IMR-90 (cell line): ENCODE measurements around the gene NDUFB2. TPM values are rescaled to one million over a fixed set of nuclear protein-coding genes. Genes with fewer than 3 reads are reported as not detected.

Experiments used
- ATAC-seq: fragments of 200-7000 bp; cut with Tn5 transposase; 2 replicates; pipeline ENCODE4 v1.9.1; 2020; ENCODE audit warnings: low read depth, mild to moderate bottlenecking, moderate library complexity
- BruUV-seq: library from RNA; stranded (reverse); fragments of 400-500 nt; replicated peaks from 2 replicates; lab custom pipeline; 2021; lab: Mats Ljungman, UMichigan
- CTCF ChIA-PET: fragments of 300-600 bp; formaldehyde crosslinking; extraction: SDS; loops from one replicate; lab custom pipeline; 2021; ENCODE audit warnings: antibody characterized with exemption; lab: Yijun Ruan, JAX
- POLR2A ChIA-PET: fragments of 300-600 bp; sonication (Branson Sonifier 250); formaldehyde crosslinking; loops from one replicate; lab custom pipeline; 2022; ENCODE audit warnings: antibody characterized with exemption; ENCODE audit not compliant: unreplicated experiment; lab: Charles Lee
- DNase-seq: peaks from one replicate; pipeline ENCODE4 v3.0.0; 2013
- H2AFZ ChIP-seq: replicated peaks from 2 replicates; pipeline ENCODE3; 2013; ENCODE audit warnings: low read length, mild to moderate bottlenecking; ENCODE audit not compliant: poor library complexity
- H2AK5ac ChIP-seq: 2 replicates; pipeline ENCODE4 v1.6.1; 2013; ENCODE audit warnings: low read depth, low read length, inconsistent platforms
- H2AK9ac ChIP-seq: replicated peaks from 2 replicates; pipeline ENCODE3; 2013; ENCODE audit warnings: mild to moderate bottlenecking, low read depth, low read length, moderate library complexity; ENCODE audit not compliant: poor library complexity
- H2BK120ac ChIP-seq: 2 replicates; pipeline ENCODE4 v1.6.1; 2013; ENCODE audit warnings: low read depth, low read length, inconsistent platforms
- H2BK15ac ChIP-seq: 3 replicates; pipeline ENCODE4 v1.6.1; 2013; ENCODE audit warnings: low read depth, low read length, inconsistent platforms
- H2BK20ac ChIP-seq: 2 replicates; pipeline ENCODE4 v1.6.1; 2013; ENCODE audit warnings: low read depth, mild to moderate bottlenecking, inconsistent platforms, low read length, moderate library complexity
- H2BK5ac ChIP-seq: 2 replicates; pipeline ENCODE4 v1.6.1; 2013; ENCODE audit warnings: mild to moderate bottlenecking, low read depth, low read length, inconsistent platforms; ENCODE audit not compliant: poor library complexity, severe bottlenecking
- H3K14ac ChIP-seq: replicated peaks from 2 replicates; pipeline ENCODE4 v1.6.1; 2013; ENCODE audit warnings: low read depth, low read length, inconsistent platforms
- H3K18ac ChIP-seq: 2 replicates; pipeline ENCODE4 v1.6.1; 2013; ENCODE audit warnings: low read depth, low read length, control low read depth
- H3K23ac ChIP-seq: 2 replicates; pipeline ENCODE4 v1.6.1; 2013; ENCODE audit warnings: low read depth, low read length, inconsistent platforms
- H3K27ac ChIP-seq: 2 replicates; pipeline ENCODE4 v1.5.1; 2013; ENCODE audit warnings: mild to moderate bottlenecking, control low read depth, low read length; ENCODE audit not compliant: insufficient read depth
- H3K27me3 ChIP-seq: 2 replicates; pipeline ENCODE4 v1.6.1; 2013; ENCODE audit warnings: low read length; ENCODE audit not compliant: control insufficient read depth, insufficient read depth
- H3K36me3 ChIP-seq: 2 replicates; pipeline ENCODE4 v1.6.1; 2013; ENCODE audit warnings: low read length, mixed read lengths; ENCODE audit not compliant: control insufficient read depth, insufficient read depth
- H3K4ac ChIP-seq: 2 replicates; pipeline ENCODE4 v1.6.1; 2013; ENCODE audit warnings: low read depth, low read length, inconsistent platforms
- H3K4me1 ChIP-seq: 2 replicates; pipeline ENCODE4 v1.6.1; 2013; ENCODE audit warnings: low read length, mixed read lengths; ENCODE audit not compliant: control insufficient read depth, insufficient read depth
- H3K4me2 ChIP-seq: 2 replicates; pipeline ENCODE4 v1.6.1; 2013; ENCODE audit warnings: low read depth, mild to moderate bottlenecking, control low read depth, low read length, moderate library complexity
- H3K4me3 ChIP-seq: 2 replicates; pipeline ENCODE4 v1.5.1; 2013; ENCODE audit warnings: low read depth, mild to moderate bottlenecking, control low read depth, low read length, moderate library complexity; ENCODE audit not compliant: insufficient read depth
- H3K56ac ChIP-seq: 2 replicates; pipeline ENCODE4 v1.6.1; 2013; ENCODE audit warnings: low read length, inconsistent platforms; ENCODE audit not compliant: insufficient read depth; ENCODE audit errors: extremely low read depth
- H3K79me1 ChIP-seq, 2 experiments: 2 replicates each; pipeline ENCODE4 v1.6.1; 2013; ENCODE audit warnings: low read length in 2 of 2, inconsistent platforms in 1 of 2, low read depth in 1 of 2
- H3K9ac ChIP-seq: 2 replicates; pipeline ENCODE4 v1.6.1; 2013; ENCODE audit warnings: low read depth, low read length, control low read depth
- H3K9me1 ChIP-seq: 2 replicates; pipeline ENCODE4 v1.6.1; 2013; ENCODE audit warnings: low read length, inconsistent platforms; ENCODE audit not compliant: insufficient read depth
- H3K9me3 ChIP-seq: 2 replicates; pipeline ENCODE4 v1.6.1; 2013; ENCODE audit warnings: low read length; ENCODE audit not compliant: control insufficient read depth, insufficient read depth
- H4K20me1 ChIP-seq: 2 replicates; pipeline ENCODE4 v1.6.1; 2013; ENCODE audit warnings: low read length, inconsistent platforms; ENCODE audit not compliant: insufficient read depth
- H4K5ac ChIP-seq: 2 replicates; pipeline ENCODE4 v1.6.1; 2013; ENCODE audit warnings: mild to moderate bottlenecking, low read depth, low read length, control low read depth
- H4K8ac ChIP-seq, 2 experiments: 2 replicates each; pipeline ENCODE4 v1.6.1; 2013; ENCODE audit warnings: low read depth in 2 of 2, low read length in 2 of 2, control low read depth in 1 of 2, inconsistent platforms in 1 of 2
- H4K91ac ChIP-seq: 2 replicates; pipeline ENCODE4 v1.6.1; 2013; ENCODE audit warnings: low read depth, low read length, inconsistent platforms; ENCODE audit not compliant: insufficient read depth
- BHLHE40 ChIP-seq: fragments of 150-350 bp; IDR thresholded peaks from 2 replicates; pipeline ENCODE4 v1.6.1; 2016; ENCODE audit warnings: mild to moderate bottlenecking, low read depth, low read length
- CEBPB ChIP-seq: IDR thresholded peaks from 2 replicates; pipeline ENCODE4 v1.6.1; 2012; ENCODE audit warnings: low read depth, low read length, improper control_type of control experiment
- CHD1 ChIP-seq: IDR thresholded peaks from 2 replicates; pipeline ENCODE4 v1.6.1; 2012; ENCODE audit warnings: low read depth, low read length, improper control_type of control experiment
- FOS ChIP-seq: fragments of 150-350 bp; IDR thresholded peaks from 2 replicates; pipeline ENCODE4 v1.6.1; 2016; ENCODE audit warnings: low read depth, low read length
- MAFK ChIP-seq: IDR thresholded peaks from 2 replicates; pipeline ENCODE4 v1.6.1; 2012; ENCODE audit warnings: low read depth, low read length, improper control_type of control experiment
- POLR2A ChIP-seq: IDR thresholded peaks from 2 replicates; pipeline ENCODE4 v1.6.1; 2012; ENCODE audit warnings: mild to moderate bottlenecking, low read depth, low read length
- RAD21 ChIP-seq: IDR thresholded peaks from 2 replicates; pipeline ENCODE4 v1.6.1; 2012; ENCODE audit warnings: low read length, improper control_type of control experiment
- RCOR1 ChIP-seq: IDR thresholded peaks from 2 replicates; pipeline ENCODE4 v1.6.1; 2012; ENCODE audit warnings: mild to moderate bottlenecking, low read length, improper control_type of control experiment; ENCODE audit not compliant: insufficient replicate concordance
- RFX5 ChIP-seq: IDR thresholded peaks from 2 replicates; pipeline ENCODE4 v1.8.0; 2012; ENCODE audit warnings: low read depth, mild to moderate bottlenecking, low read length, moderate library complexity
- SMC3 ChIP-seq: fragments of 150-350 bp; IDR thresholded peaks from 2 replicates; pipeline ENCODE4 v1.6.1; 2016; ENCODE audit warnings: low read depth, mild to moderate bottlenecking, antibody characterized with exemption, low read length, moderate library complexity
- WGBS, 2 experiments: methylation state at CpG; one replicate each; pipeline versions ENCODE4 v1.1.5 to v1.1.7; 2013; ENCODE audit warnings: missing lambda C conversion rate in 2 of 2; ENCODE audit not compliant: insufficient read length in 1 of 2; ENCODE audit errors: extremely low coverage in 2 of 2; 5-methylcytosine and 5-hydroxymethylcytosine counted together
- dilution Hi-C: fragments of 300-500 bp; cut with HindIII; formaldehyde crosslinking; loops from one replicate; pipeline ENCODE4 v1.14.3; 2018; ENCODE audit warnings: low sequenced_read_pairs; ENCODE audit not compliant: unreplicated experiment
- in situ Hi-C: fragments of 300-500 bp; cut with MboI; formaldehyde crosslinking; loops from 3 replicates; pipeline ENCODE4 v1.14.3; 2019; ENCODE audit warnings: low sequenced_read_pairs, inconsistent platforms, mixed read lengths
- intact Hi-C: fragments of 100-400 bp; cut with micrococcal nuclease; formaldehyde crosslinking; loops from 2 replicates; pipeline ENCODE4 v1.10.0; 2022
- polyA plus RNA-seq, 3 experiments: library from polyadenylated mRNA; depleted of rRNA; stranded (reverse); fragments of >200 nt; gene quantifications; 2 replicates each; pipeline ENCODE4 v1.2.3, GENCODE V29; 2012; ENCODE audit warnings: low replicate concordance in 1 of 3
- total RNA-seq: library from RNA; depleted of rRNA; stranded (reverse); fragments of >200 nt; gene quantifications from 2 replicates; pipeline ENCODE4 v1.2.3, GENCODE V29; 2012
- TF ChIP-seq, protein P1 (sequence below): fragments of 150-350 bp; IDR thresholded peaks from 2 replicates; pipeline ENCODE4 v1.6.1; 2017; ENCODE audit warnings: mild to moderate bottlenecking, antibody characterized with exemption, low read length, low read depth
- TF ChIP-seq, protein P2 (sequence below): fragments of 150-350 bp; IDR thresholded peaks from 2 replicates; pipeline ENCODE4 v1.6.1; 2016; ENCODE audit warnings: low read depth, mild to moderate bottlenecking, low read length, moderate library complexity, borderline replicate concordance
- TF ChIP-seq, protein P3 (sequence below): conservative IDR thresholded peaks from 2 replicates; pipeline ENCODE4 v1.5.1; 2012; ENCODE audit warnings: mild to moderate bottlenecking, low read depth, low read length, improper control_type of control experiment

NDUFB2 gene
- total and polyA plus RNA-seq, 2 of the 4 experiments (the other 2 are of a cell fraction): 81.7 to 143 TPM

DNA sequence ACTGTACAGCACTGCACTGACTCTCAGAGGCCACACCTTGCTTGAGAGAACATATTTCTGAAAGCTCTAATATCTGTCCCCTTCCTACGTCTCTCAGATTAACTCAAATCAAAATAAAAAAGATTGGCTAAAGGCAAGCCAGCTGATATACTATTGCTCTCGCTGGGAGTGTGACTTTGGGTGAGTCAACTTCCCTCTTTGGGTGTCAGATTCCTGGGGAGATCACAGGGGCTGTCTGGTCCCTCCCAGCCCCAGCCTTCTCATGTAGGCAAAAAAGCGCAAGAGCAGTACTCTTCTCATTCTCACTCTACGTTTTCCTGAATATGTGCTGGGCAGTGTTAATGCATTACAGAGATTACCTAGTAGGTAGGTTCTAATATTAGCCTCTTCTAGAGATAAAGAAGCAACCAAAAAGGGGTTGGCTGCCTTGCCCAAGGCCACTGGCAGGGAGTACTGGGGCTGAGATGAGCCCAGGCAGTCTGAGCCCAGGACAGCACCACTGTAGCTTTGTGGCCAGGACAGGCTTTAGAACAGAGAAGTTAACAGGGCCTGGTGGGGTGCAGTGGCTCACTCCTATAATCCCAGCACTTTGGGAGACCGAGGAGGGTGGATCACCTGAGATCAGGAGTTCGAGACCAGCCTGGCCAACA is 46.8 kb upstream of the NDUFB2 start:
- Histone ChIP-seq H2BK20ac (peak overlapping the region; percentile 55; the same call in 1 of the 2 replicates), H3K4ac (peak overlapping the region; percentile 34; the same call in 1 of the 2 replicates), H4K5ac (no peak overlapping the region), H2BK5ac (no peak overlapping the region), H3K18ac (no peak overlapping the region), H3K4me1 (peaks cover 13% of the 10 kb centered on the region), H2BK15ac (no peak overlapping the region), H3K27me3 (no peaks in the 10 kb centered on the region), H3K27ac (no peak overlapping the region), H3K36me3 (no peaks in the 10 kb centered on the region), H4K8ac (no peak overlapping the region; a peak in 1 of 4 replicates), H4K20me1 (no peaks in the 10 kb centered on the region), H4K91ac (0 out of 2 replicates have a peak overlapping the region, but pooled peaks have one; percentile 18), H3K56ac (no peak overlapping the region), H3K9me1 (0 out of 2 replicates have a peak, but pooled peaks cover 3% of the 10 kb centered on the region), H3K79me1 (no peaks in the 10 kb centered on the region), H3K14ac (peak overlapping the region; percentile 44; the same call in 1 of the 2 replicates), H2AFZ (no peak overlapping the region), H3K9ac (no peak overlapping the region), H3K4me3 (no peak overlapping the region), H2AK9ac (no peak overlapping the region), H3K4me2 (no peak overlapping the region), H2AK5ac (peak overlapping the region; percentile 7; the same call in 1 of the 2 replicates), H2BK120ac (peak overlapping the region; percentile 8; the same call in 1 of the 2 replicates), H3K23ac (no peak overlapping the region), H3K9me3 (no peaks in the 10 kb centered on the region)
- CTCF ChIA-PET: interaction anchor here (0.6 to 0.7 kb wide), 2 partner anchors 59 to 126 kb away, joined by 3 read pairs; no protein-coding TSS in a partner anchor
- ATAC-seq: peak; percentile 48
- in situ Hi-C loops (loop anchor here (5.0 kb wide), 2 partner anchors 127 to 172 kb away; partner anchors contain the start of gene MKRN1), dilution Hi-C loops (no loop called here), intact Hi-C loops (no loop called here)
- 100% methylated on average over 2 of the region's 6 CpGs; no CpG with 5 or more reads in 1 of the 2 experiments for WGBS, 2 experiments
- TF ChIP-seq CEBPB (no peak), SMC3 (no peak), CHD1 (no peak), RFX5 (no peak), FOS (no peak), RAD21 (no peak), RCOR1 (no peak), MAFK (no peak), POLR2A (no peak), BHLHE40 (no peak)
- TF ChIP-seq, protein P1, sequence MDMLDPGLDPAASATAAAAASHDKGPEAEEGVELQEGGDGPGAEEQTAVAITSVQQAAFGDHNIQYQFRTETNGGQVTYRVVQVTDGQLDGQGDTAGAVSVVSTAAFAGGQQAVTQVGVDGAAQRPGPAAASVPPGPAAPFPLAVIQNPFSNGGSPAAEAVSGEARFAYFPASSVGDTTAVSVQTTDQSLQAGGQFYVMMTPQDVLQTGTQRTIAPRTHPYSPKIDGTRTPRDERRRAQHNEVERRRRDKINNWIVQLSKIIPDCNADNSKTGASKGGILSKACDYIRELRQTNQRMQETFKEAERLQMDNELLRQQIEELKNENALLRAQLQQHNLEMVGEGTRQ: no peak
- TF ChIP-seq, protein P2, sequence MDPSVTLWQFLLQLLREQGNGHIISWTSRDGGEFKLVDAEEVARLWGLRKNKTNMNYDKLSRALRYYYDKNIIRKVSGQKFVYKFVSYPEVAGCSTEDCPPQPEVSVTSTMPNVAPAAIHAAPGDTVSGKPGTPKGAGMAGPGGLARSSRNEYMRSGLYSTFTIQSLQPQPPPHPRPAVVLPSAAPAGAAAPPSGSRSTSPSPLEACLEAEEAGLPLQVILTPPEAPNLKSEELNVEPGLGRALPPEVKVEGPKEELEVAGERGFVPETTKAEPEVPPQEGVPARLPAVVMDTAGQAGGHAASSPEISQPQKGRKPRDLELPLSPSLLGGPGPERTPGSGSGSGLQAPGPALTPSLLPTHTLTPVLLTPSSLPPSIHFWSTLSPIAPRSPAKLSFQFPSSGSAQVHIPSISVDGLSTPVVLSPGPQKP: no peak
- TF ChIP-seq, protein P3, sequence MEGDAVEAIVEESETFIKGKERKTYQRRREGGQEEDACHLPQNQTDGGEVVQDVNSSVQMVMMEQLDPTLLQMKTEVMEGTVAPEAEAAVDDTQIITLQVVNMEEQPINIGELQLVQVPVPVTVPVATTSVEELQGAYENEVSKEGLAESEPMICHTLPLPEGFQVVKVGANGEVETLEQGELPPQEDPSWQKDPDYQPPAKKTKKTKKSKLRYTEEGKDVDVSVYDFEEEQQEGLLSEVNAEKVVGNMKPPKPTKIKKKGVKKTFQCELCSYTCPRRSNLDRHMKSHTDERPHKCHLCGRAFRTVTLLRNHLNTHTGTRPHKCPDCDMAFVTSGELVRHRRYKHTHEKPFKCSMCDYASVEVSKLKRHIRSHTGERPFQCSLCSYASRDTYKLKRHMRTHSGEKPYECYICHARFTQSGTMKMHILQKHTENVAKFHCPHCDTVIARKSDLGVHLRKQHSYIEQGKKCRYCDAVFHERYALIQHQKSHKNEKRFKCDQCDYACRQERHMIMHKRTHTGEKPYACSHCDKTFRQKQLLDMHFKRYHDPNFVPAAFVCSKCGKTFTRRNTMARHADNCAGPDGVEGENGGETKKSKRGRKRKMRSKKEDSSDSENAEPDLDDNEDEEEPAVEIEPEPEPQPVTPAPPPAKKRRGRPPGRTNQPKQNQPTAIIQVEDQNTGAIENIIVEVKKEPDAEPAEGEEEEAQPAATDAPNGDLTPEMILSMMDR: no peak
- no TSS peak for BruUV-seq
- POLR2A ChIA-PET: no interaction called here
- peak; percentile 66 for DNase-seq
